ENCODE data around the gene ATR. TPM values are rescaled to one million over a fixed set of nuclear protein-coding genes. Genes with fewer than 3 reads are reported as not detected.

Gene ATR
- total and polyA plus RNA-seq, 9 of the 15 experiments (the other 6 are each of a cell fraction or from before 2014, with no cell fraction given) = 18.0 to 37.8 (median 23.2) TPM

DNA sequence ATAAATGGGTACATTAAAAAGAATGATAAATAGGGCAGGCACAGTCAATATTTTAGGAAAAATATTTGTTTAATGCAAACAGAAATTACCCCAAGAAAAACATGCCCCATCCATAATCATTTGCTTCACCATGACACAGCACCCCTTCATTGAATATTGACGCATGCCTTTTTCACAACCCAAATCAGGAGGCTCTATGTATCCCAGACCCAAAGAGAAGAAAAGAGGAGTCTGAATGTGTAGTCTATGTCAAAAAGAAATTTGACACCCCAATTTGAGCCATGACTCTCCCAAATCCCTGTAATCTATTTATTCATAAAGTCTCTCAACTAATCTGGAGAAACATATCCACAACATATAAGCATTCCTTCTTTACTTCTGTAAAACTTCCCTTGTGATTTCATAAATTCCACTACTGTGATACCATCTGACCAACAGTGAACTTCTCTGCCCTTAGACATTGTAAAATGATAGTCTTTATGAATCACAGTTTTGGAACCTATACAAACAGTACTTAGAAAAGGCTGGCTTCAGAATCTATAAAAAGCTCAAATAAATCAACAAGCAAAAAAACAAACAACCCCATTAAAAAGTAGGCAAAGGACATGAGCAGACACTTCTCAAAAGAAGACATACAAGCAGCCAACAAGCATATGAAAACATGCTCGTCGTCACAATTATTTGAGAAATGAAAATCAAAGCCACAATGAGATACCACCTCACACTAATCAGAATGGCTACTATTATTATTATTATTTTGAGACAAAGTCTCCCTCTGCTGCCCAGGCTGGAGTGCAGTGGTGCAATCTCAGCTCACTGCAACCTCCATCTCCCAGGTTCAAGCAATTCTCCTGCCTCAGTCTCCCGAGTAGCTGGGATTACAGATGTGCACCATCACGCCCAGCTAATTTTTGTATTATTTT lies 77.3 kb downstream of the ATR start:
- no peak overlapping the region for H3K27ac ChIP-seq (ENCODE audit: extremely low read depth, low read depth, low read length)
- H3K9ac ChIP-seq (ENCODE audit: insufficient read depth in 1 of 2, low read depth in 2 of 2, low read length in 2 of 2) = no peak overlapping the region
- H3K4me1 ChIP-seq (replicated peaks in 1 of 2; ENCODE audit: control insufficient read depth in 2 of 2, insufficient read depth in 2 of 2, low read length in 2 of 2) = no peaks in the 10 kb centered on the region
- peaks cover 64% of the 10 kb centered on the region; the same call in 2 of the 3 replicates for H3K36me3 ChIP-seq (ENCODE audit: control insufficient read depth, insufficient read depth, low read length)
- ChIA-PET POLR2A (no interaction called here), CTCF (ENCODE audit: low intra/inter-chr PET ratio) (no interaction called here)
- no peak overlapping the region for H3K4me2 ChIP-seq (ENCODE audit: insufficient read depth, low read length)
- intact Hi-C loops (cut with micrococcal nuclease) = no loop called here
- no peak for DNase-seq (ENCODE audit: extremely low read depth in 1 of 4, low spot score in 3 of 4)
- WGBS (ENCODE audit: insufficient coverage, low coverage, missing lambda C conversion rate) = 97% methylated on average over 5 of the region's 5 CpGs
- no peak overlapping the region for H3K4me3 ChIP-seq
- no peak for ATAC-seq
- H3K9me1 ChIP-seq (ENCODE audit: control insufficient read depth, insufficient read depth, low read length) = no peaks in the 10 kb centered on the region
- in situ Hi-C loops (cut with MboI) = no loop called here
- no peak overlapping the region for H2AFZ ChIP-seq (ENCODE audit: low read depth, low read length)
- FAIRE-seq = no peak
- H3K9me3 ChIP-seq (replicated peaks; ENCODE audit: control insufficient read depth, insufficient read depth, low read depth, low read length) = no peaks in the 10 kb centered on the region
- TSS peak; percentile 18 for BruUV-seq (replicated peaks)
- H4K20me1 ChIP-seq (replicated peaks; ENCODE audit: control insufficient read depth, insufficient read depth, low read length) = no peaks in the 10 kb centered on the region
- no peaks in the 10 kb centered on the region for H3K79me2 ChIP-seq (ENCODE audit: control insufficient read depth, insufficient read depth, low read length)
- no peaks in the 10 kb centered on the region for H3K27me3 ChIP-seq (ENCODE audit: control insufficient read depth in 2 of 2, insufficient read depth in 2 of 2, low read length in 2 of 2)
- no peak for TF ChIP-seq CBFA2T2 (conservative IDR thresholded peaks at IDR 0.05)
- TF ChIP-seq, protein P1, sequence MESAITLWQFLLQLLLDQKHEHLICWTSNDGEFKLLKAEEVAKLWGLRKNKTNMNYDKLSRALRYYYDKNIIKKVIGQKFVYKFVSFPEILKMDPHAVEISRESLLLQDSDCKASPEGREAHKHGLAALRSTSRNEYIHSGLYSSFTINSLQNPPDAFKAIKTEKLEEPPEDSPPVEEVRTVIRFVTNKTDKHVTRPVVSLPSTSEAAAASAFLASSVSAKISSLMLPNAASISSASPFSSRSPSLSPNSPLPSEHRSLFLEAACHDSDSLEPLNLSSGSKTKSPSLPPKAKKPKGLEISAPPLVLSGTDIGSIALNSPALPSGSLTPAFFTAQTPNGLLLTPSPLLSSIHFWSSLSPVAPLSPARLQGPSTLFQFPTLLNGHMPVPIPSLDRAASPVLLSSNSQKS (CRISPR knock-in tag; IDR thresholded peaks at IDR 0.05) = no peak
- no peak for TF ChIP-seq E2F3 (CRISPR knock-in tag; IDR thresholded peaks at IDR 0.05)
- TF ChIP-seq RAD21 (CRISPR knock-in tag; conservative IDR thresholded peaks at IDR 0.05 in 1 of 2, IDR thresholded peaks at IDR 0.05 in 1 of 2) = no peak
- TF ChIP-seq CHCHD3 (CRISPR knock-in tag; IDR thresholded peaks at IDR 0.05) = no peak
- TF ChIP-seq, protein P2, sequence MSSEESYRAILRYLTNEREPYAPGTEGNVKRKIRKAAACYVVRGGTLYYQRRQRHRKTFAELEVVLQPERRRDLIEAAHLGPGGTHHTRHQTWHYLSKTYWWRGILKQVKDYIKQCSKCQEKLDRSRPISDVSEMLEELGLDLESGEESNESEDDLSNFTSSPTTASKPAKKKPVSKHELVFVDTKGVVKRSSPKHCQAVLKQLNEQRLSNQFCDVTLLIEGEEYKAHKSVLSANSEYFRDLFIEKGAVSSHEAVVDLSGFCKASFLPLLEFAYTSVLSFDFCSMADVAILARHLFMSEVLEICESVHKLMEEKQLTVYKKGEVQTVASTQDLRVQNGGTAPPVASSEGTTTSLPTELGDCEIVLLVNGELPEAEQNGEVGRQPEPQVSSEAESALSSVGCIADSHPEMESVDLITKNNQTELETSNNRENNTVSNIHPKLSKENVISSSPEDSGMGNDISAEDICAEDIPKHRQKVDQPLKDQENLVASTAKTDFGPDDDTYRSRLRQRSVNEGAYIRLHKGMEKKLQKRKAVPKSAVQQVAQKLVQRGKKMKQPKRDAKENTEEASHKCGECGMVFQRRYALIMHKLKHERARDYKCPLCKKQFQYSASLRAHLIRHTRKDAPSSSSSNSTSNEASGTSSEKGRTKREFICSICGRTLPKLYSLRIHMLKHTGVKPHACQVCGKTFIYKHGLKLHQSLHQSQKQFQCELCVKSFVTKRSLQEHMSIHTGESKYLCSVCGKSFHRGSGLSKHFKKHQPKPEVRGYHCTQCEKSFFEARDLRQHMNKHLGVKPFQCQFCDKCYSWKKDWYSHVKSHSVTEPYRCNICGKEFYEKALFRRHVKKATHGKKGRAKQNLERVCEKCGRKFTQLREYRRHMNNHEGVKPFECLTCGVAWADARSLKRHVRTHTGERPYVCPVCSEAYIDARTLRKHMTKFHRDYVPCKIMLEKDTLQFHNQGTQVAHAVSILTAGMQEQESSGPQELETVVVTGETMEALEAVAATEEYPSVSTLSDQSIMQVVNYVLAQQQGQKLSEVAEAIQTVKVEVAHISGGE (CRISPR knock-in tag; IDR thresholded peaks at IDR 0.05) = no peak
- TF ChIP-seq, protein P3, sequence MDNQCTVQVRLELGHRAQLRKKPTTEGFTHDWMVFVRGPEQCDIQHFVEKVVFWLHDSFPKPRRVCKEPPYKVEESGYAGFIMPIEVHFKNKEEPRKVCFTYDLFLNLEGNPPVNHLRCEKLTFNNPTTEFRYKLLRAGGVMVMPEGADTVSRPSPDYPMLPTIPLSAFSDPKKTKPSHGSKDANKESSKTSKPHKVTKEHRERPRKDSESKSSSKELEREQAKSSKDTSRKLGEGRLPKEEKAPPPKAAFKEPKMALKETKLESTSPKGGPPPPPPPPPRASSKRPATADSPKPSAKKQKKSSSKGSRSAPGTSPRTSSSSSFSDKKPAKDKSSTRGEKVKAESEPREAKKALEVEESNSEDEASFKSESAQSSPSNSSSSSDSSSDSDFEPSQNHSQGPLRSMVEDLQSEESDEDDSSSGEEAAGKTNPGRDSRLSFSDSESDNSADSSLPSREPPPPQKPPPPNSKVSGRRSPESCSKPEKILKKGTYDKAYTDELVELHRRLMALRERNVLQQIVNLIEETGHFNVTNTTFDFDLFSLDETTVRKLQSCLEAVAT (IDR thresholded peaks at IDR 0.05) = no peak
- no peak for TF ChIP-seq ZNF408 (CRISPR knock-in tag; IDR thresholded peaks at IDR 0.05; ENCODE audit: low read depth)
- TF ChIP-seq, protein P4, sequence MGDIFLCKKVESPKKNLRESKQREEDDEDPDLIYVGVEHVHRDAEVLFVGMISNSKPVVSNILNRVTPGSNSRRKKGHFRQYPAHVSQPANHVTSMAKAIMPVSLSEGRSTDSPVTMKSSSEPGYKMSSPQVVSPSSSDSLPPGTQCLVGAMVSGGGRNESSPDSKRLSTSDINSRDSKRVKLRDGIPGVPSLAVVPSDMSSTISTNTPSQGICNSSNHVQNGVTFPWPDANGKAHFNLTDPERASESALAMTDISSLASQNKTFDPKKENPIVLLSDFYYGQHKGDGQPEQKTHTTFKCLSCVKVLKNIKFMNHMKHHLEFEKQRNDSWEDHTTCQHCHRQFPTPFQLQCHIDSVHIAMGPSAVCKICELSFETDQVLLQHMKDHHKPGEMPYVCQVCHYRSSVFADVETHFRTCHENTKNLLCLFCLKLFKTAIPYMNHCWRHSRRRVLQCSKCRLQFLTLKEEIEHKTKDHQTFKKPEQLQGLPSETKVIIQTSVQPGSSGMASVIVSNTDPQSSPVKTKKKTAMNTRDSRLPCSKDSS (IDR thresholded peaks at IDR 0.05; ENCODE audit: low read depth, partially characterized antibody) = no peak
- no peak for TF ChIP-seq FOXJ3 (CRISPR knock-in tag; IDR thresholded peaks at IDR 0.05)
- TF ChIP-seq ZNF431 (CRISPR knock-in tag; IDR thresholded peaks at IDR 0.05) = no peak
- no peak for TF ChIP-seq PHB (CRISPR knock-in tag; IDR thresholded peaks at IDR 0.05)
